ENCODE measurements around the gene SLC30A1.
A peak's percentile ranks its signal among the peaks of the same experiment; 100 is the strongest.
"Not testable (repeated sequence)": the region's sequence is repeated elsewhere in the genome, so short reads cannot be mapped to it uniquely, and the experiment has no call there.

Gene SLC30A1, protein sequence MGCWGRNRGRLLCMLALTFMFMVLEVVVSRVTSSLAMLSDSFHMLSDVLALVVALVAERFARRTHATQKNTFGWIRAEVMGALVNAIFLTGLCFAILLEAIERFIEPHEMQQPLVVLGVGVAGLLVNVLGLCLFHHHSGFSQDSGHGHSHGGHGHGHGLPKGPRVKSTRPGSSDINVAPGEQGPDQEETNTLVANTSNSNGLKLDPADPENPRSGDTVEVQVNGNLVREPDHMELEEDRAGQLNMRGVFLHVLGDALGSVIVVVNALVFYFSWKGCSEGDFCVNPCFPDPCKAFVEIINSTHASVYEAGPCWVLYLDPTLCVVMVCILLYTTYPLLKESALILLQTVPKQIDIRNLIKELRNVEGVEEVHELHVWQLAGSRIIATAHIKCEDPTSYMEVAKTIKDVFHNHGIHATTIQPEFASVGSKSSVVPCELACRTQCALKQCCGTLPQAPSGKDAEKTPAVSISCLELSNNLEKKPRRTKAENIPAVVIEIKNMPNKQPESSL

DNA sequence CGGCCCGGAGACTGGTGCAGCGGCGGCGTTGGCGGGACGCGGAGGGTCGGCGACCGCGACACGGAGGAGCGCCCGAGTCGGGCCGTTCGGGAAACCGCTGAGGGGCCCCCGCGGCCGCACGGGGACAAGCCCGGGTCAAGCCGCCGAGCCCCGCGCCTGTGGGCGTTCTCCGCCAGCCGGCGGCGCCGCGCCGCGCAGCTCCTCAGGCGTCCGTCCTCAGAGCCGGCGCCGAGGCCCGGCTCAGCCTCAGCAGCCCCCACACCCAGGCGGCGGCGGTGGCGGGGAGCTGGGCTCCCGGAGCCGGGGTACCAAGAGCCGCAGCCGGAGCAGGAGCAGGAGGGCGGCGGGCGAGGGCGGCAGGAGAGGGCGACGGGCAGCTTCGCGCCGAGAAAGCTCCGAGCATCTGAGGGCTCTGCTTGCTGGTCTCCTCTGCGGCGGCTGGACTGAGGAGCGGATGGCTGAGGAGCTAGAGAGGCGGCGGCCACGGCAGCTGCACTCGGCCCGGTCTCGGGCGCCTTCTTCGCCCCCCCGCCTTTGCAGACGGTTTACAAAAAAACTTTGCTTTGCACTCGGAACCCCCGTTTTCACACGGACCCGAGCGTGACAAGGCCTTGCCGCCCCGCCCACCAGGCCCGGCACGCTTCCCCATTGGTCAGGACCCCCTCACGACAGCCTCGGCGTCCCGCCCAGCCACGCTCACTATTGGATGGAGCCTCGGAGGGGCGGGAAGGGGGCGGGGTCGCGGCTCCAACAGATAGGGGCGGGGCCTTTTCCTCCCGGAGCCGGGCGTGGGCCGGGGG, at the start of gene SLC30A1:
TSS of gene SLC30A1 (minus strand) at position 522 of the 800 bp plus-strand sequence. CDS start 549 bp downstream, outside the sequence.
- intact Hi-C loops (cut with DNase I; ENCODE audit: low total_unique reads), result loop anchor here (2.0 to 5.0 kb wide), 2 partner anchors 33 to 70 kb away; no protein-coding TSS in a partner anchor
- Histone ChIP-seq H3K27ac (peak within 1 kb of the TSS; percentile 93 to 97), H3K36me3 (peaks cover 6 to 13% (median 8%) of the 10 kb centered on the region in 3 donors), H3K27me3 (no peaks in the 10 kb centered on the region), H3K4me3 (peak within 1 kb of the TSS; percentile 89 to 99), H3K4me1 (peaks cover 0 to 66% (median 34%) of the 10 kb centered on the region in 4 donors), H3K9me3 (no peaks in the 10 kb centered on the region)
- TF ChIP-seq, protein P1, sequence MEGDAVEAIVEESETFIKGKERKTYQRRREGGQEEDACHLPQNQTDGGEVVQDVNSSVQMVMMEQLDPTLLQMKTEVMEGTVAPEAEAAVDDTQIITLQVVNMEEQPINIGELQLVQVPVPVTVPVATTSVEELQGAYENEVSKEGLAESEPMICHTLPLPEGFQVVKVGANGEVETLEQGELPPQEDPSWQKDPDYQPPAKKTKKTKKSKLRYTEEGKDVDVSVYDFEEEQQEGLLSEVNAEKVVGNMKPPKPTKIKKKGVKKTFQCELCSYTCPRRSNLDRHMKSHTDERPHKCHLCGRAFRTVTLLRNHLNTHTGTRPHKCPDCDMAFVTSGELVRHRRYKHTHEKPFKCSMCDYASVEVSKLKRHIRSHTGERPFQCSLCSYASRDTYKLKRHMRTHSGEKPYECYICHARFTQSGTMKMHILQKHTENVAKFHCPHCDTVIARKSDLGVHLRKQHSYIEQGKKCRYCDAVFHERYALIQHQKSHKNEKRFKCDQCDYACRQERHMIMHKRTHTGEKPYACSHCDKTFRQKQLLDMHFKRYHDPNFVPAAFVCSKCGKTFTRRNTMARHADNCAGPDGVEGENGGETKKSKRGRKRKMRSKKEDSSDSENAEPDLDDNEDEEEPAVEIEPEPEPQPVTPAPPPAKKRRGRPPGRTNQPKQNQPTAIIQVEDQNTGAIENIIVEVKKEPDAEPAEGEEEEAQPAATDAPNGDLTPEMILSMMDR (IDR thresholded peaks at IDR 0.05), result no peak
- peak; percentile 100 for DNase-seq

DNA sequence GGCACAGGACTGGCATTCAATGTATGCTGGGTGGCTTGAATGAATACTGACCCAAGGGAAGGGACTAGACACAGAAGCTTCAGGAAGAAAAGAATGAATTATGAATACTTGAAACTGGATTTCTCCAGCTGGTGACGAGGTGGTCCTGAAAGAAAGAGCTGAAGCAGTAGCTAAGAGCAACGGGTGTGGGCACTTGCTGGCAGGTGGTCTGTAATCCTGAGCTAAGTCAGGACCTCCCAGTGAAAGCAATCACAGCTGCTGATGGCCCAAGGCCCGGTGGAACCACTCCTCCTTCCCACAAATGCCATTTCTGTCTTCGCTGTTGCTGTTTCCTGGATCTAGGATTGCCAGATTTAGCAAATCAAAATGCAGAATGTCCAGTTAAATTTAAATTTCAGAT, 49.5 kb upstream of the SLC30A1 start:
- H3K27me3 ChIP-seq, result no peaks in the 10 kb centered on the region
- intact Hi-C loops (cut with DNase I; ENCODE audit: low total_unique reads), result no loop called here
- TF ChIP-seq, protein P1 (IDR thresholded peaks at IDR 0.05), result no peak
- peaks cover 0 to 28% (median 18%) of the 10 kb centered on the region in 4 donors for H3K4me1 ChIP-seq
- no peaks in the 10 kb centered on the region for H3K9me3 ChIP-seq
- DNase-seq, result no peak
- no peak overlapping the region for H3K4me3 ChIP-seq
- no peak overlapping the region for H3K27ac ChIP-seq
- no peaks in the 10 kb centered on the region for H3K36me3 ChIP-seq

DNA sequence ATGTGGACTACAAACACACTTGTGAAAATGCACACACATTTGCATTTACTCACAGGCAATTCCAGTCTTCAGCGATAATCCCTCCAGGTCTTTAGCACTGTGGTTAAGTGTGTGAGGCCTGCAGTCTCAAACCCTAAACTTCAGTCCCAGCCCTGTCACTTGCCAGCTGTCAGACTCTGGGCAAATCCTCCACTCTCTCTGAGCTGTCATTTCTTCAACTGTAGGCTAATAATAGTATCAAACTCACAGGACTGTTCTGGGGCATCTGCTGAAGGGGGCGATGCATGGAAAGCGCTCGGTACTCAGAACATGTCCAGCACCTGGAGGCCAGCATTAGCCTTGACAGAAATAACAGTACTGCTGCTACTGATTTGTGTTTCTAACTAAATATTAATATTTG, 48.3 kb upstream of the SLC30A1 start:
- H3K27me3 ChIP-seq, result no peaks in the 10 kb centered on the region
- TF ChIP-seq, protein P1 (IDR thresholded peaks at IDR 0.05), result no peak
- H3K4me1 ChIP-seq, result peaks cover 0 to 16% (median 8%) of the 10 kb centered on the region in 4 donors
- intact Hi-C loops (cut with DNase I; ENCODE audit: low total_unique reads), result no loop called here
- no peaks in the 10 kb centered on the region for H3K36me3 ChIP-seq
- no peaks in the 10 kb centered on the region for H3K9me3 ChIP-seq
- H3K4me3 ChIP-seq, result no peak overlapping the region
- peak in 1 of 2 donors; percentile 38 for DNase-seq
- H3K27ac ChIP-seq, result no peak overlapping the region

DNA sequence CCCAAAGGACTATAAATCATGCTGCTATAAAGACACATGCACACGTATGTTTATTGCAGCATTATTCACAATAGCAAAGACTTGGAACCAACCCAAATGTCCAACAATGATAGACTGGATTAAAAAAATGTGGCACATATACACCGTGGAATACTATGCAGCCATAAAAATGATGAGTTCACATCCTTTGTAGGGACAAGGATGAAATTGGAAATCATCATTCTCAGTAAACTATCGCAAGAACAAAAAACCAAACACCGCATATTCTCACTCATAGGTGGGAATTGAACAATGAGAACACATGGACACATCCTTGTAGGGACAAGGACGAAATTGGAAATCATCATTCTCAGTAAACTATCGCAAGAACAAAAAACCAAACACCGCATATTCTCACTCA, 46.9 kb upstream of the SLC30A1 start:
- H3K9me3 ChIP-seq, H3K27me3 ChIP-seq: not testable (repeated sequence)

DNA sequence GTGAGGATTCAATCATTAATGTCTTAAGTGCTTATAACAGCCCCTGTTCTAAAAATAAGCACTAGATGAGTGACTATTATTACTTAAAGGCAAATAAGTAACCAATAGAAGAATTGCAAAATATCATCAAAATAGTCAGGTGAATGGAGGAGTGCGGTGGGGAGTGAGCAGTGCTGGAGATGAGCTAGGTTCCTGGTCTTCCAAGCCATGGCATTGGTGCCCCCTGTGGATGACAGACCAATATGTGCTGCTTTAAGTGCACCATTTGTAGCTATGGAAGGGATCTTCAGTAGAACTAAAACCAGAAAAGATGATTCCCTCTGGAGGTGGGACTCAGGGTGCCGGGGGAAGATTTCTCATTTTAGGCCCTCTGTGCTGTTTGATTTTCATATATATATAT, 46.1 kb upstream of the SLC30A1 start:
- intact Hi-C loops (cut with DNase I; ENCODE audit: low total_unique reads), result no loop called here
- no peaks in the 10 kb centered on the region for H3K36me3 ChIP-seq
- TF ChIP-seq, protein P1 (IDR thresholded peaks at IDR 0.05), result peak; percentile 21 to 25
- no peak overlapping the region for H3K27ac ChIP-seq
- no peaks in the 10 kb centered on the region for H3K27me3 ChIP-seq
- peaks cover 0 to 4% (median 0%) of the 10 kb centered on the region in 4 donors for H3K4me1 ChIP-seq
- H3K9me3 ChIP-seq, result no peaks in the 10 kb centered on the region
- H3K4me3 ChIP-seq, result no peak overlapping the region
- peak; percentile 61 to 69 for DNase-seq

More for the DNA sequence above, 46.9 kb upstream of the SLC30A1 start:
- DNase-seq; intact Hi-C loops (cut with DNase I; ENCODE audit: low total_unique reads); H3K4me3 ChIP-seq; H3K36me3 ChIP-seq; H3K4me1 ChIP-seq; H3K27ac ChIP-seq: not testable (repeated sequence)
